Activated CD8-positive, alpha-beta memory T cell treated with anti-CD3 and anti-CD28 coated beads, Interleukin-2, amount 50 U/mL, for 4 hours (primary cell): ENCODE data around the gene GOPC.
"Not testable (repeated sequence)": the region's sequence is repeated elsewhere in the genome, so short reads cannot be mapped to it uniquely, and the experiment has no call there.

Experiments used
- DNase-seq: peaks from one replicate; pipeline ENCODE4 v3.0.0-alpha.2; 2020

Gene GOPC

DNA sequence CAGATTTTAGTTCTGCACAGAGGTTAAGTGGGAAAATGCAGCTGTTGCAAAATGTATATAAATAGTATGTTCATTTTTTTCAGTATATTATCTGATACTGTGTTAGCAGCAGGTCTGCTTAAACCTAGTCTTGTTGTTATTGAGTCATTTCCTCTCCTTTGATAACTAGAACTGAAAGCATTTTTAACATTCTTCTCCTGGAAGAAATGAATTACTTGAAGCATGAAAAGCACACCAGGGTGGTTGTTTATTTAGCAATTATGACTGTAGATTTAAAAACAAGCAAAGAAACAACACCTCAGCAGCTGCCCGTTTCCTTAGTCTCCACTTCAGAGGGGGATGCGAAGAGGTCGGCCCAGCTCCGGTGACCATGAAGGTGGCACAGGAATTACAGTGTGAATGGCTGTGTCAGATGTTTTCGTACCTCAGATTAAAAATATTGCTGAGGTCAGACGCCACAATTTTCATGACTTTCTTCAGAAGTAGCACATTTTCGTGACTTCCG, 53.5 kb downstream of the GOPC start:
- peak; percentile 20 for DNase-seq

DNA sequence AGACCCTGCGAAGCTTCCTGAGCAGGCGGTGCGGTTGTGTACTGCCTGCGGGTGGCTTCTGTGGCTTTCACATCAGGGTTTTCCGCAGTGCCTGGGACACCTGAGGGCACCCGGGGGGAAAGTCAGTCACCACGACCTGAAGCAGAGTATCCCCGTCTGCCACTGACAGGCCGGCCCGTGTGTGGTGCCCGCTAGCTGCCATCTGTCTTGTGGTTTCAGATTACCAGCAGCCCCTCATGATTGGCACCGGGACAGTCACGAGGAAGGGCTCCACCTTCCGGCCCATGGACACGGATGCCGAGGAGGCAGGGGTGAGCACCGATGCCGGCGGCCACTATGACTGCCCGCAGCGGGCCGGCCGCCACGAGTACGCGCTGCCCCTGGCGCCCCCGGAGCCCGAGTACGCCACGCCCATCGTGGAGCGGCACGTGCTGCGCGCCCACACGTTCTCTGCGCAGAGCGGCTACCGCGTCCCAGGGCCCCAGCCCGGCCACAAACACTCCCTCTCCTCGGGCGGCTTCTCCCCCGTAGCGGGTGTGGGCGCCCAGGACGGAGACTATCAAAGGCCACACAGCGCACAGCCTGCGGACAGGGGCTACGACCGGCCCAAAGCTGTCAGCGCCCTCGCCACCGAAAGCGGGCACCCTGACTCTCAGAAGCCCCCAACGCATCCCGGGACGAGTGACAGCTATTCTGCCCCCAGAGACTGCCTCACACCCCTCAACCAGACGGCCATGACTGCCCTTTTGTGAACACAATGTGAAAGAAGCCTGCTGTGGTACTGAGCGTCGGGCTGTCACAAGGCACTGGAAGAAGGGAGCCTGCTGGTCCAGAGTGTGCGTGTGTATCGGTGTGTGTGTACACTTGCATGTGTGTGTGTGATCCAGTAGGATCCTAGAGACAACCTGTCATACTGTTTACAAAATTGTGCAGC, 54.4 kb downstream of the GOPC start:
- DNase-seq, result peak; percentile 58

DNA sequence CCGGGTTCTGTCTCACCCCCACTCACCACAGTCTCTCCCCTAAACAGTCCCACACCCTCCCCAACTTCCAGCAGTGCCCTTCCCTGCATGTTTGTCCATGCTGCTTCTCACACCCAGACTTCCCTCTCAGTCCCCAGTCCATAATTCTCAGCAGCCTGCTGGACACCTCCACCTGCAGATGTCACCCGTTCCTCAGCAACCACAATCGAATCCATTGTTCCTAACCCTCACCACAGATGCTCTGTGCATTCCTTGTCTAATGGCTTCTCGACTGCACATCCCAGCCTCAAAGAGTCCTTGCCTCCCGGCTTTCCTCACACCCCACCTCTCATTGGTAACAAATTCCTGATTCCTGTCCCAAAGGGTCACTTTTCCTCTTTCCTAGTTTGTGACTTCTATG, 55.6 kb downstream of the GOPC start:
- no peak for DNase-seq

DNA sequence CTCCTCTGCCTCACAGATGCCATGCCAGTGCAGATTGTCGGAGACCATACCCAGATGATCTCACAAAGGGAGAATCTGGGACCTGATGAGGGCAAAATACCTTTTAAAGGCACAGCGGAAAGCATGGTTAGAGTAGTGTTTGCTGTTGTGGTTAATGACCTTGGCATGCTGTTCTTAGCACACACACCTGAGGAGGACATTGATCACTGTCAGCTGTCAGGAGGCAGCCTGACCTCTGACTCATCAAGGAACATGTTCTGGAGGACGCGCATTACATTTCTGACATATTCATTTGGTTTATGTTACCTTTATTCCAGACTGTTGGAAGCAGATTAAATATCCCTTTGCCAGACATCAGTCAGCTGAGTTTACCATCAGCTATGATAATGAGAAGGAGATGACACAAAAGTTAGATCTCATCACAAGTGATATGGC, 57.1 kb downstream of the GOPC start:
- no peak for DNase-seq

GRCh38 chr6:117544716-117545115, 57.6 kb downstream of the GOPC start:
- no peak for DNase-seq

- DNase-seq, result no peak
Measured at GRCh38 chr6:117542493-117542892, 59.8 kb downstream of the GOPC start.

DNA sequence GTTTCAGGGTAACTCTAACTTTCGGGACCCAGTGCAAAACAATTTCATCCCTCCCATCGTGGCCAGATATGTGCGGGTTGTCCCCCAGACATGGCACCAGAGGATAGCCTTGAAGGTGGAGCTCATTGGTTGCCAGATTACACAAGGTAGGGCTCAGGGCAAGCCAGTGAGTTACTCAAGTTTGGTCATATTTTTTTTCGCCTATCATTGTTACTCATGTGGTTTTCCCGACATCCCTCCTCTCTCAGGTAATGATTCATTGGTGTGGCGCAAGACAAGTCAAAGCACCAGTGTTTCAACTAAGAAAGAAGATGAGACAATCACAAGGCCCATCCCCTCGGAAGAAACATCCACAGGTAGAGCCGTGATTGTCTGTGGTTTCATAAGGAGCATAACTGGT, 61.6 kb downstream of the GOPC start:
- no peak for DNase-seq

DNA sequence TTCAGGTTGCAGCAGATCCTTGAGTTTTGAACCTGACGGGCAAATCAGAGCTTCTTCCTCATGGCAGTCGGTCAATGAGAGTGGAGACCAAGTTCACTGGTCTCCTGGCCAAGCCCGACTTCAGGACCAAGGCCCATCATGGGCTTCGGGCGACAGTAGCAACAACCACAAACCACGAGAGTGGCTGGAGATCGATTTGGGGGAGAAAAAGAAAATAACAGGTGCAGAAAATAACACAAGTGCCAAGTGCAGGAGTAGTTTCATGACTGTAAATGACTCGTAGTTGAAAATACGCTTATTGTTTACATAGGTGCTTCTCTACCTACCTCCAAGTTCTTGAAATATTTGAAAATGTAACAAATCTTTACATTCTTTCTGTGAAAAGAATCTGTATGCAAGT, 63.7 kb downstream of the GOPC start:
- no peak for DNase-seq

GRCh38 chr6:117536317-117536716, 66.0 kb downstream of the GOPC start:
- DNase-seq, result no peak

DNA sequence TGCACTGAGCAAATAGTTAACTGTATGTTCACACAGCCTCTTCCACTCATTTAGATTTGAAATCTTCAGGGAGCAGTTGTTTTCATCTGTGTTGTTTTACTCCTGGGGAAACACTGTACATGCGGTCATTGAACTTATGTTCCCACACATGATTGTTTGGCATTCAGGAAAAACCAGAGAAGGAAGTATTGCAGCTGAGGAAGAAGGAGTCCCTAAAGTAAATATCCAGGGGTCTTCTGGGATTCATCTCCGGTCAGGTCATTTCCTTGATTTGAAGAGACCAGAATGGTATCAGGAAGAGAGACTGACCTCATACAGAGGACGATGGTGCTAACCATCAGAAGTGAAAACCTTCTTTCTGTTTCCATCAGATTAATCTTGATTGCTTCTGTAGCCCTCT, 67.3 kb downstream of the GOPC start:
- no peak for DNase-seq

DNA sequence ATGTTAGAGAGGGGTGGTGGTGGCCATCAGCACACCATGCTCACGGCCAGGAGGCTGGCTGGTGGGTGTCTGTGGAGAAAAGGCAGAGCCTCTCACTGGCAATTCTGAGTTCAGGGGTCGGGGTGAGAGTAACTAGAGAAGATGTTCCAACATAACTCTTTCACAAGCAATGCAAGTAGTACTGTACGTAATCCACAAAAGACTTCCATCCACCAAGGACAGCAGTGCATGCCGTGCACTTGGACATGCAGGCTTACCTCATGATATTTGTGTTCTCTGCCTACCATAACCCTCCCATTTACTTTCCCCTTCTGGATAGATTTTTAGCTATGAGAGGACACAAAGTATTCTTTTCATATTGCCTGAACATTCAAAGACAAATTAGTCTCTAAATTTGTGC, 68.5 kb downstream of the GOPC start:
- DNase-seq, result no peak

DNA sequence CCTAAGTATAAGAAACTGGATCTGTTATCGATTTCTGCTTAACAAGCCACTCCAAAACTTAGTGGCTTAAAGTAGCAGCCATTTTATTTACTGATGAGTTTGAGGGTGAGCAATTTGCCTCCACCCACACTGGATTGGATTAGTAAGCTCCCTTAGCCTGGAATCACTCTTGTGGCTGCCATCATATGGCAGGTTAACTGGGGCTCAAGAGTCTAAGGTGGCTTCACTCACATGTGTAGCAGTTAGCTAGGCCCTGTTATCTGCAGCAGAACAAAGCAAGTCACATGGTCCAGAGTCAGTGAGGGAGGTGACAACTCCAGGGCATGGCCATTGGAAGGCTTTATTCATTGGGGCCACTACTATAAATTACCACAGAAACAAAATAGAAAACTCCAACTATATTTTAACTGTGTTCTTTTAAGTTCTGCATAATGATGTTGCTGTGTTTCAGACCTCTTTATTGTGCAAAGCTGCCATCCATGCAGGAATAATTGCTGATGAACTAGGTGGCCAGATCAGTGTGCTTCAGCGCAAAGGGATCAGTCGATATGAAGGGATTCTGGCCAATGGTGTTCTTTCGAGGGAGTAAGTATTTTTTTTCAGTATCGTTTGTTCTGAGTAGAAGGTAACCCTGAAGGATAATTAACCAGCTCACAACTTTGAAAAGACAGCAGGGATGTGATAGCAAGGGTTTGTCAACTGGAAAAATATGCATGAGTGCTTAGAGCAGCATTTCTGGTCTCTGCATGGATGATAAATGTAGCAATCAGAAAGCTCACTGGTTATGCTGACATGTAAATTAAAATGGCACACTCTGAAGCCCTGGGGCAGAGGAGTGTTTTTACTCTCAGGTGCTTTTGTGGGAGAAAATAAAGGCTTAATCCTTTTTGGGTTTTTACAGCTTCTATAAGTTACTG, 70.2 kb downstream of the GOPC start:
- no peak for DNase-seq

- no peak for DNase-seq
Measured at GRCh38 chr6:117531346-117531745, 71.0 kb downstream of the GOPC start.

GRCh38 chr6:117530467-117531242, 71.7 kb downstream of the GOPC start:
- no peak for DNase-seq

- no peak for DNase-seq
Measured at GRCh38 chr6:117525607-117526006, 76.7 kb downstream of the GOPC start.

DNA sequence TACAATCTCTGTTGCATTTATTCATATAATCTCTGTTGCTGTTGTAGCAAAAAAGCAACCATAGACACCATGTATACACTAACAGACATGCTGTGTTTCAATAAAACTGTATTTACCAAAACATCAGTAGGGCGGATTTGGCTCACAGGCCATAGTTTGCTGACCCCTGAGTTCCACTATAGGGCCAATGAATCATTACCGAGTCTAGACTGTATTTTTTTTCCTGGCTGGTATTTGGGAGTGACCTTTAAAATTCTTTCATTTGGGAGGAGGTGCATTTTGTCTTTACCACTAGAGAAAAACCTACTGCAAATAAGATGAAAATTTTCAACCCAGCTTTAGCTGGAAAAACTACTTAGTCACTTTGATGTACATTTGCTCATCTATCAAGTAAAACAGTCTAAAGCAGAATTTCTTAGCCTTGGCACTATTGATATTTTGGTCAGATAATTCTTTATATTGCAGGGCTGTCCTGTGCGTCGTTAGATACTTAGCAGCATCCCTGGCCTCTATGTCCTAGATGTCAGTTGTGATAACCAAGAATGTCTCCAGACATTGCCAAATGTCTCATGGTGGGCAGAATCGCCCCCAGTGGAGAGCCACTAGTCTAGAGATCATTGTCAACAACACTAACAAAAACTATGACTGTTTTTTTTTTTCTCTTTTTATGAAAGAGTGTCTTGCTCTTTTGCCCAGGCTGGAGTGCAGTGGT, 80.4 kb downstream of the GOPC start:
- no peak for DNase-seq

DNA sequence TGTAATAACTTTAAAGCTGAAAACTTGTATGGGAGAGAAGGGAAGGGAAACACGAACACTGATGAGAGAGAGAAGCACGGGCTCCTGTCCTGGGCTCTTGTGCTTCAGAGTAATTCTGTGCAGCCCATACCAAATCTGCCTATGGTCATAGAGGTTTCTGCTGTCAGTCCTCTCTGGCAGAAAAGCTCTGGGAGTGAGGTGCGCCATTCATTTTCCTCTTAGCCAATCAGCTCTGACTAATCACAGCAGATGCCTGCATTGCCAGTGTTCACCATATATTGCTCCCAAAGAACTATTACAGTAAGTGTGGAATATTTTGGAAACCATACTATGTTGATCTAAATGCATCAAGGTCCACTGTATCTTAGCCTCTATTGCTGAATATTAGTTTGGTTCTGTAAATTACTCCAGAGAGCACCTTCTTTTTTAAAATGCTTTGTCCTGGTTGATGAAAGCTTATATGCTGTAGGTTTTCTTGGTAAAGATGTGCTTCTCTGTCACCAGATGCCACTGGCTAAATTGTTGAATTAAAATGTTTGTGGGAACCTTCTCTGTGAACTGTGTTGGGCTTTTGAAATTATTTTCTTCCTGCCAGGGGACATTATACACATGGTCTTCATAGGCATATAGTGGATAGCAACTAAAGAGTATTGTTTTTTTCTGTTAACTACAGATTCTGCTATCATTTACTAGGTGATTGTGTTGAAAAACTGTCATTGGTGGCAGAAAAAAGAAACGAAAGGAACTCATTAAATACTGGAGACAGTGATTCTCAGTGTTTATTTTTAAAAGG, 81.5 kb downstream of the GOPC start:
- DNase-seq, result no peak

- DNase-seq, result no peak
Measured at GRCh38 chr6:117518870-117519269, 83.4 kb downstream of the GOPC start.

DNA sequence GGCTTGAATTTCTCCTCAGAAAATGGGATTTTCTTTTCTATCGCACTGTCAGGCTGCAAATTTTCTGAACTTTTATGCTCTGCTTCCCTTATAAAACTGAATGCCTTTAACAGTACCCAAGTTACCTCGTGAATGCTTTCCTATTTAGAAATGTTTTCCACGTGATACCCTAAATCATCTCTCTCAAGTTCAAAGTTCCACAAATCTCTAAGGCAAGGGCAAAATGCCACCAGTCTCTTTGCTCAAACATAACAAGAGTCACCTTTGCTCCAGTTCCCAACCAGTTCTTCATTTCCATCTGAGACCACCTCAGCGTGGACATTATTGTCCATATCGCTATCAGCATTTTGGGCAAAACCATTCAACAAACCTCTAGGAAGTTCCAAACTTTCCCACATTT, 84.3 kb downstream of the GOPC start:
- not testable (repeated sequence) for DNase-seq

GRCh38 chr6:117515326-117515725, 87.0 kb downstream of the GOPC start:
- no peak for DNase-seq

- no peak for DNase-seq
Measured at GRCh38 chr6:117514655-117515054, 87.7 kb downstream of the GOPC start.
